Measurements from ENCODE around the gene FYN.

The FYN gene

DNA sequence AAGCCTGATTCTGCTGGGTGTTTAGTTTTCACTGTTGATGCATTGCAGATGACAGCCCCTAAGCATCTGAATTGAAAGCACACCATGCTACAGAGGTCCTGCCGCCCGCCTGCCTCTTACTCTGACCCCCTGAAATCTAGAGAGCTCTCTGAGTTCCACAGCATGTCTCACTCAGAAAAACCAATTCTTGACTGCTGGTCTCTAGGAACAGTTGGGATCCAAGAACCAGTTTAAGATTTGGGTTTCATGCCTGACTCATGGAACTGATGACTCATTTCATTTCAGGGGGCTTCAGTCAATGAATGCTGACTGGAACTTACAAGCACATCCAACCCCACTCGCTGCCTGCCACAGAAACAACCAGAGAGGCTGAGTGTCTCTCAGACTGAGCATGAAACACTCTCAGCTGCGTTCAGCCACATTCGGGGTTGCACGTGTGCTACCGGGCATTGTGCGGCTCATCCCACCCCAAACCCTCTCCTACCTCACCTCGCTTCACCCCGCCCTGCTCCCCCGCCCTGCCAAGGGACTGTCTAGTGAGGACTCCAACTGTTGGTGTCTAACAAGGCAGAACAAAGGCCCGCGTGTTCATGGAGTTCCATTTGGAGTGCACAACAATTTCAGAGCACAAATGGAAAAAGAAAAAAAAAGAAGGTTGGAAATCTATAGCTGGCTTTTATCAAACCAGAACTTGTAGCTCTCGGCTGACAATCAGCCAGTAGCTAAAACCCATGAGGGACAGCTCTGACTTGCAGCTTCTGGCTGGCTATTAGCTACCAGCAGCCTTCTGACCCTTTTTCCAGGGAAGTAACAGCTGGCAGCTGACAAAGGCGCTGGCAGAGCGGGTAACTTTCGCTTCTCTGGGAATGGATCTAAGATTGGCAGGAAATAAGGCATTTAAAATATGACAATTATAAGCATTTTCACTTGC, 247.5 kb downstream of the FYN start:
- DNase-seq (ENCODE audit: low read depth), result no peak

GRCh38 chr6:111625099-111625416, 248.2 kb downstream of the FYN start:
- no peak for DNase-seq (ENCODE audit: low read depth)

DNA sequence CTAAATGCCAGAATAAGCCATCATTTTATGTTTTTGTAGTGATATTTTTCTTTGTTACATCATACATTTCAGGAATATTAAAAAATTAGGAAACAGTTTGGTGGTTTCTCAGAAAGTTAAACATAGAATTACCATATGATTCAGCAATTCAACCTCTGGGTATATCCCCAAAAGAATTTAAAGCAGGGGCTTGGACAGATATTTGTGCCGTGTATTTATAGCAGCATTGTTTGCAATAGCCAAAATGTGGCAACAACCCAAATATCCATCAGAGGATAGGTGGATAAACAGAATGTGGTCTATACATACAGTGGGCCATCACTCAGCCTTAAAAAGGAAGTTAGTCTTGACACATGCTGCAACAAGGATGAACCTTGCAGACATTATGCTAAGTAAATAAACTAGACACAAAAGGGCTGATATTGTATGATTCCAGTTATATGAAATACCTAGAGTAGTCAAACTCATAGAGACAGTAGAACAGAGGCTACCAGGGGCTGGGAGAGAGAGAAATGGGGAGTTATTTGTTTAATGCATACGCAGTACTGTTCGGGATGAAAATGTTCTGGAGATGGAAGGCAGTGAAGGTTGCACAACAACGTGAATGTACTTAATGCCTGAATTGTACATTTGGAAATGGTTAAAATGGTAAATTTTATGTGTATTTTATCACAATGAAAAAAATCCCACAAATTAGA, 248.7 kb downstream of the FYN start:
- DNase-seq (ENCODE audit: low read depth), result no peak

DNA sequence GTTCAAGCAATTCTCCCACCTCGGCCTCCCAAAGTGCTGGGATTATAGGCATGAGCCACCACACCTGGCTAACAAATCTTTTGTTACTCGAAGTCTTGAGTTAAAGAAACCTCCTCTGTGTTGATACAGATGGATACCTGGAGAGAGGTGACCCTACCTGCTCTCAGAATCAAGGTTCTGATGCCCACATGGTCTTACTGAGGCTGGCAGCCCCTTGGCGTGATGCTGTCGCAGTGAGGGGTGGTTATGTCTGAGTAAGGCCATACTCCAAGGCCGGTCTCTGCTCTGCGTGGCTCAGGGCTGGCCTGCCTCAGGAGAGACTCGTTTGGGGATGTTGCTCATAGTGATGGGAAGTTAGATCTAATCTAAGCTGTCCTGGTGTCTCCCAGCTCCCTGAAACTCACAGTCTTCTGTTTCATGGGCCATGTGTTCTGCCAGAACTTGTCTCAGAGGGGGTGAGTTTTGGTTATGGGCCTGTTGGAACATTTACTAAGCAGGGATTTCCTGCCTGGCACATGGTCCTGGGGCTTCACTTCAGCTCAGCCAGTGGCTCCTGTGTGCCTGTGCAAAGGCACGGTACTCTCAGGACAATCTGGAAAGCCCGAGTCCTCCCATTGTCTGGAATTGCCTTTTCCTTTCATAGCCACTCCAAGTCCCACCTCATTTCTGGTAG, 250.1 kb downstream of the FYN start:
- no peak for DNase-seq (ENCODE audit: low read depth)

DNA sequence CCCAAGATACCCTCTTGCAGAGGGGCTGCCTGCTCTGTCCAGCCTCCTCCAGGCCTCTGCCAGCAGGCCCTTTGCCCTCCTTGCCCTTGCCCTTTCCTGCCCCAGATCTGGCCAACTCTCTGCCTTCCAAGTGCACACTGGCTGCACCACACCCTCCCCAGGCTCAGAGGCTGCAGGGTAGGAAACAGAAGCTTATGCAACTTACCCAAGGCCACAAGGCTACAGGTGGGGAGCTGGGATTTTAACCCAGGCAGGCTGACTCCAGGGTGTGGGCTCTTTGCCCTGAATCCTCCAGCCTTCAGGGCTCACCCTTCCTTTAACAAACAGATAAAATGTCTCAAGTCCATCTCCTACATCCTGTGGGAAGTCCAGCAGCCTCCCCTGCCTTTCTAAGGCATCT, 253.1 kb downstream of the FYN start:
- DNase-seq (ENCODE audit: low read depth), result no peak

- DNase-seq (ENCODE audit: low read depth), result no peak
These were observed 254.8 kb downstream of the FYN start for GRCh38 chr6:111618407-111618806.

DNA sequence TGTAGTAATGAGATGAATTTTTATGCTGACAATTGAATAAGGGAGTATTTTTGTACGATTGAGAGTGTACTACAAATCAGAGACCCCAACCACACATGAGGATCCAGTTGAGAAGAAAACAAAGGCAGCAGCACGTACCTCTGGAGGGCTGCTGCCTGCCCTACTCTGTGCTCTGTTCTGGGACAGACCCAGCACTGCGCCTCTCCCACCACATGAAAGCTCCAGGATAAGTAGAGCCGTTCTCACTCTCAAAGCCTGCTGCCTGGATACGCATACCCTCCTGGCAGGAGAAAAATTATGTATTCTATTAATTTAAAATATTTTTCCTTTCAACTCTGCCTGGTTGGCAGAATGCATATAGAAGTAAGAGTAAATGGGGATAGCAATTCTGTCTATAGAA, 256.1 kb downstream of the FYN start:
- DNase-seq (ENCODE audit: low read depth), result no peak

DNA sequence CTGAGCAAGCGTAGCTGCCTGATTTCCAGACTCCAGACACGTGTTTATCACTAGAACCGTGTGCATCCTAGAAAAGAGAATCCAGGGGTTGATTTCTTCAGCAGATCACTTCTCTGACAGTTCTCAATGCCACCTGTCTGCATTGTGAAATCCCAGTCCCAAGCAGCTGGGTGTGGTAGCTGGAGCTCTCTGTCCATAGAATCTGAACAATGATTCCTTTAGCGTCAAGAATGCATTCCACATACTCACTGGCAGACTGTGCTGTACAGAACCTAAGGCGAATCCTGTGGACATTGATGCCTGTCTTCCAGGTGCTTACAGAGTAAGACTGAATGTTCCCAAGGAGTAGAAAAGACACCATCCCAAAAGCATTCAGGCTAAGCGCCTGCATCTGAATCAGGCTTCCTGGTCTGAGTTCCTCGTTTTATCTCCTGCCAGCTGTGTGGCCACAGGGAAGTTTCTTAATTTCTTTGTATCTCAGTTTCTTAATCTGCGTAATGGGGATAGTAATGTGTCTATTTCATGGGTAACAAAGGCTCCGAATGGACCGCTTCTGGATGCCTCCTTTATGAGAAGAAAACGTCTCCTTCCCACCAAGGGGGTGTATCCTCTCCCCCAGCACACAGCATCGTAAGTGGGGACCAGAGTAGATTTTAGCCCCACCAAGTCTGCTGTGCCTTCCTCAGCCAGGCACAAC, 257.2 kb downstream of the FYN start:
- no peak for DNase-seq (ENCODE audit: low read depth)

DNA sequence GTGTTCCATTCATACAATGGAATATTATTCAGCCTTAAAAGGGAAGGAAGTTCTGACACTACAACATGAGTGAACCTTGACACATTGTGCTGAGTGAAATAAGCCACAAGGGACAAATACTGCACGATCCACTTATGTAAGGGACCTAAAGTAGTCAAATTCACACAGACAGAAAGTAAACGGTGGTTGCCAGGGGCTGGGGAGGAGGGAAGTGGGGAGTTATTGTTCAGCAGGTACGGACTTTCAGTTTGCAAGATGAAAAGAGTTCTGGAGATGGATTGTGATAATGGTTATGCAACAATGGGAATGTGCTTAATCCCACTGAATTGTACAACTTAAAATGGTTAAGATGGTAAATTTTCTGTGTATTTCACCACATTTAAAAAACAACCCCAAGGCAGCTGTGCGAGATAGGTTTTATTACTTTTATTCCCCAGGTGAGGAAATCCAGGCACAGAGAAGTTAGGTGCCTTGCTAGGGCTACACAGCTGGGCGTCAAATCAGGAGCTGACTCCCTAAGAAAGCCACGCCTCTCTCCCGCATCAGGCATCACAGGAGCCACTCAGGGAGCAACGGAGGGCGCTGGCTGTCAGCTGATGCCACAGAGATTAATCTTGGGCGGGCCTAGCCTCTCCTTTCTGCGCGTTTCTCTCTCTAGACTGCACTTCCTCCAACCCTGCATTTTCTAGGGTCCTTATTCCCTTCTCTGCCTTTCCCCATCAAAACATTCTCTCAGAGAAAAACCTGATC, 258.2 kb downstream of the FYN start:
- DNase-seq (ENCODE audit: low read depth), result no peak

DNA sequence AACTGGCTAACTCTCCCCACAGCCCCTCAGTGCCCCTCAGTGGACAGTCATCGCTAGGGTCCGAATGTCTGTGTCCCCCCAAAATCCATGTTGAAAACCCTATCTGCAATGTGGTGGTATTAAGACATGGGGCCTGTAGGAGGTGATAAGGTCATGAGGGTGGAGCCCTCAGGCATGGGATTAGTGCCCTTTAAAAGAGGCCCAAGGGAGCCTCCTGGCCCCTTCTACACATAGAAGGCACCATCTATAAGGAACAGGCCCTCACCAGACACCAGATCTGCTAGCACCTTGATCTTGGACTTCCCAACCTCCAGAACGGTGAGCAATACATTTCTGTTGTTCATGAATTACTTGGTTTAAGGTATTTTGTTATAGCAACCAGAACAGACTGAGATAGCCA, 260.9 kb downstream of the FYN start:
- DNase-seq (ENCODE audit: low read depth), result no peak

DNA sequence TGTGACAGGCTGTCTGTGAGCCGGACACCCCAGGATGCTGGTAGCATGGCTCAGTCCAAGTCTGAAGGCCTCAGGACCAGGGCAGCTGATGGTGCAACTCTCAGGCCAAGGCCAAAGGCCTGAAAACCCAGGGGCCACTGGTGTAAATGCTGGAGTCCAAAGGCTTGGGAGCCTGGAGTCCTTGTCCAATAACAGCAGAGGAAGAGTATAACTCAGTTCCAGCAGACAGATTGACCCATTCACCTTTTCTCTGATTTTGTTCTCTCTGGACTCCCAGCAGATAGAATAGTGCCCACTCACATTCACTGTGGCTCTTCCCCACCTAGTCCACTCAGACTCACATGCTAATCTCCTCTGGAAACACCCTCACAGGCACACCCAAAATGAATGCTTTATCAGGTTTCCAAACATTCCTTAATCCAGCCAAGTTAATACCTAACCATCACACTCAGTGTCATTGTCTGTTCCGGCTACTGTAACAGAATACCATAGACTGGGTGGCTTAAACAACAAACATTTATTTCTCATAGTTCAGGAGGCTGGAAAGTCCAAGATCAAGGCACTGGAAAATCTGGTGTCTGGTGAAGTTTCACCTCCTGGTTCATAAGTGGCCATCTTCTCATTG, 262.6 kb downstream of the FYN start:
- no peak for DNase-seq (ENCODE audit: low read depth)
